Panc1 (cell line): ENCODE data around the gene SLF2.

Source experiments
- CTCF ChIP-seq: fragments of 450-650 bp; IDR thresholded peaks from 2 replicates; pipeline ENCODE4 v1.5.1; 2017; ENCODE audit warnings: mild to moderate bottlenecking
- POLR2AphosphoS5 ChIP-seq: IDR thresholded peaks from 2 replicates; pipeline ENCODE4 v1.6.1; 2012; ENCODE audit warnings: mild to moderate bottlenecking, low read depth, low read length, moderate library complexity

- TF ChIP-seq CTCF (no peak), POLR2AphosphoS5 (0 out of 2 replicates have a peak, but pooled peaks have one; percentile 48)
Measured at GRCh38 chr10:100965820-100966219, 53.1 kb downstream of the SLF2 start.
